Fibroblast of the aortic adventitia (primary cell): ENCODE data around the gene DNM2. TPM values are rescaled to one million over a fixed set of nuclear protein-coding genes. Genes with fewer than 3 reads are reported as not detected.
"Not testable (repeated sequence)": the region's sequence is repeated elsewhere in the genome, so short reads cannot be mapped to it uniquely, and the experiment has no call there.

Source experiments
- DNase-seq: peaks from one replicate; pipeline ENCODE4 v3.0.0-alpha.2; 2010; ENCODE audit warnings: low read depth
- H3K4me3 ChIP-seq: 2 replicates; pipeline ENCODE4 v1.5.1; 2011; ENCODE audit warnings: low read depth, mild to moderate bottlenecking, control low read depth, low read length, moderate library complexity
- CTCF ChIP-seq: IDR thresholded peaks from 2 replicates; pipeline ENCODE4 v1.5.1; 2011; ENCODE audit warnings: mild to moderate bottlenecking, low read length, control low read depth, inconsistent platforms; ENCODE audit not compliant: insufficient read depth
- total RNA-seq: library from RNA; depleted of rRNA; stranded (reverse); fragments of >200 nt; gene quantifications from 2 replicates; pipeline ENCODE4 v1.2.3, GENCODE V29; 2012; ENCODE audit warnings: low replicate concordance

The DNM2 gene
- total RNA-seq, 1 donor, result 83.2 TPM

GRCh38 chr19:10751109-10751953 lies 33.5 kb downstream of the DNM2 start:
- no peak overlapping the region for H3K4me3 ChIP-seq
- DNase-seq, result no peak
- no peak for TF ChIP-seq CTCF

- no peak for TF ChIP-seq CTCF
Measured at GRCh38 chr19:10752237-10752912, 34.5 kb downstream of the DNM2 start.

GRCh38 chr19:10752913-10753704 lies 35.2 kb downstream of the DNM2 start:
- DNase-seq, result no peak
- no peak for TF ChIP-seq CTCF
- H3K4me3 ChIP-seq, result no peak overlapping the region

More at GRCh38 chr19:10752237-10752912, 34.5 kb downstream of the DNM2 start:
- no peak overlapping the region for H3K4me3 ChIP-seq
- no peak for DNase-seq

- no peak for DNase-seq
- no peak overlapping the region for H3K4me3 ChIP-seq
- TF ChIP-seq CTCF, result no peak
Measured at GRCh38 chr19:10756371-10756770, 38.5 kb downstream of the DNM2 start.

GRCh38 chr19:10756791-10757190 lies 38.9 kb downstream of the DNM2 start:
- no peak overlapping the region for H3K4me3 ChIP-seq
- no peak for TF ChIP-seq CTCF
- DNase-seq, result no peak

- H3K4me3 ChIP-seq, DNase-seq: not testable (repeated sequence)
Measured at GRCh38 chr19:10758050-10758449, 40.2 kb downstream of the DNM2 start.

- no peak for DNase-seq
- H3K4me3 ChIP-seq, result no peak overlapping the region
- TF ChIP-seq CTCF, result no peak
Measured at GRCh38 chr19:10758978-10759377, 41.1 kb downstream of the DNM2 start.
